ENCODE data around the gene CASTOR1. TPM values are rescaled to one million over a fixed set of nuclear protein-coding genes. Genes with fewer than 3 reads are reported as not detected.

Gene CASTOR1
- total and polyA plus RNA-seq, 2 donors (not counting 1 experiment from before 2014, with no cell fraction given): 2.7 to 5.0 TPM

GRCh38 chr22:30266445-30267381, 22.6 kb downstream of the CASTOR1 start, which contains the start of gene OSM:
OSM (minus strand) TSS chr22:30266851; CDS start chr22:30266799, 52 bp downstream.
- H3K4me3 ChIP-seq (replicated peaks in 1 of 4; ENCODE audit: control extremely low read depth in 1 of 4, insufficient read depth in 1 of 4, low read depth in 3 of 4, low read length in 4 of 4): no peak within 1 kb of the TSS
- H2AFZ ChIP-seq (ENCODE audit: low read length): no peak within 1 kb of the TSS
- H3K36me3 ChIP-seq (ENCODE audit: control insufficient read depth, insufficient read depth, low read length): no peaks in the 10 kb centered on the region
- TF ChIP-seq EZH2 (IDR thresholded peaks at IDR 0.05; ENCODE audit: low read length, missing control alignments): no peak
- TF ChIP-seq, protein P1, sequence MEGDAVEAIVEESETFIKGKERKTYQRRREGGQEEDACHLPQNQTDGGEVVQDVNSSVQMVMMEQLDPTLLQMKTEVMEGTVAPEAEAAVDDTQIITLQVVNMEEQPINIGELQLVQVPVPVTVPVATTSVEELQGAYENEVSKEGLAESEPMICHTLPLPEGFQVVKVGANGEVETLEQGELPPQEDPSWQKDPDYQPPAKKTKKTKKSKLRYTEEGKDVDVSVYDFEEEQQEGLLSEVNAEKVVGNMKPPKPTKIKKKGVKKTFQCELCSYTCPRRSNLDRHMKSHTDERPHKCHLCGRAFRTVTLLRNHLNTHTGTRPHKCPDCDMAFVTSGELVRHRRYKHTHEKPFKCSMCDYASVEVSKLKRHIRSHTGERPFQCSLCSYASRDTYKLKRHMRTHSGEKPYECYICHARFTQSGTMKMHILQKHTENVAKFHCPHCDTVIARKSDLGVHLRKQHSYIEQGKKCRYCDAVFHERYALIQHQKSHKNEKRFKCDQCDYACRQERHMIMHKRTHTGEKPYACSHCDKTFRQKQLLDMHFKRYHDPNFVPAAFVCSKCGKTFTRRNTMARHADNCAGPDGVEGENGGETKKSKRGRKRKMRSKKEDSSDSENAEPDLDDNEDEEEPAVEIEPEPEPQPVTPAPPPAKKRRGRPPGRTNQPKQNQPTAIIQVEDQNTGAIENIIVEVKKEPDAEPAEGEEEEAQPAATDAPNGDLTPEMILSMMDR (conservative IDR thresholded peaks at IDR 0.05 in 1 of 2, IDR thresholded peaks at IDR 0.05 in 1 of 2; ENCODE audit: low read depth in 1 of 2, low read length in 2 of 2): no peak
- H3K27ac ChIP-seq (ENCODE audit: insufficient read depth, low read length): no peak within 1 kb of the TSS
- no peaks in the 10 kb centered on the region for H3K27me3 ChIP-seq (ENCODE audit: control insufficient read depth, insufficient read depth, low read length)
- H3K4me2 ChIP-seq (ENCODE audit: extremely low read depth, insufficient read depth, low read length): no peak within 1 kb of the TSS
- no peak within 1 kb of the TSS for H3K9ac ChIP-seq (ENCODE audit: insufficient read depth, low read length)
- H3K9me3 ChIP-seq (ENCODE audit: control insufficient read depth, insufficient read depth, low read depth, low read length): no peaks in the 10 kb centered on the region
- no peaks in the 10 kb centered on the region for H4K20me1 ChIP-seq (ENCODE audit: control insufficient read depth, extremely low read depth, insufficient read depth, low read length)
- no peak for DNase-seq (ENCODE audit: low read depth in 2 of 2)
- no peaks in the 10 kb centered on the region for H3K79me2 ChIP-seq (ENCODE audit: control insufficient read depth, insufficient read depth, low read length)
- H3K4me1 ChIP-seq (ENCODE audit: control insufficient read depth, extremely low read depth, insufficient read depth, low read length): no peaks in the 10 kb centered on the region

- Histone ChIP-seq H3K36me3 (ENCODE audit: control insufficient read depth, insufficient read depth, low read length) (no peaks in the 10 kb centered on the region), H3K4me3 (replicated peaks in 1 of 4; ENCODE audit: control extremely low read depth in 1 of 4, insufficient read depth in 1 of 4, low read depth in 3 of 4, low read length in 4 of 4) (no peak overlapping the region), H2AFZ (ENCODE audit: low read length) (no peak overlapping the region), H3K79me2 (ENCODE audit: control insufficient read depth, insufficient read depth, low read length) (no peaks in the 10 kb centered on the region), H3K27me3 (ENCODE audit: control insufficient read depth, insufficient read depth, low read length) (no peaks in the 10 kb centered on the region), H3K27ac (ENCODE audit: insufficient read depth, low read length) (no peak overlapping the region), H3K9me3 (ENCODE audit: control insufficient read depth, insufficient read depth, low read depth, low read length) (no peaks in the 10 kb centered on the region), H3K4me2 (ENCODE audit: extremely low read depth, insufficient read depth, low read length) (no peak overlapping the region), H3K9ac (ENCODE audit: insufficient read depth, low read length) (no peak overlapping the region), H4K20me1 (ENCODE audit: control insufficient read depth, extremely low read depth, insufficient read depth, low read length) (no peaks in the 10 kb centered on the region), H3K4me1 (ENCODE audit: control insufficient read depth, extremely low read depth, insufficient read depth, low read length) (no peaks in the 10 kb centered on the region)
- no peak for DNase-seq (ENCODE audit: low read depth in 2 of 2)
- no peak for TF ChIP-seq EZH2 (IDR thresholded peaks at IDR 0.05; ENCODE audit: low read length, missing control alignments)
- TF ChIP-seq, protein P1 (conservative IDR thresholded peaks at IDR 0.05 in 1 of 2, IDR thresholded peaks at IDR 0.05 in 1 of 2; ENCODE audit: low read depth in 1 of 2, low read length in 2 of 2): no peak
These were observed 23.4 kb downstream of the CASTOR1 start for GRCh38 chr22:30265823-30266444.

GRCh38 chr22:30265131-30265720, 24.1 kb downstream of the CASTOR1 start:
- no peak overlapping the region for H3K27ac ChIP-seq (ENCODE audit: insufficient read depth, low read length)
- no peaks in the 10 kb centered on the region for H3K79me2 ChIP-seq (ENCODE audit: control insufficient read depth, insufficient read depth, low read length)
- no peaks in the 10 kb centered on the region for H4K20me1 ChIP-seq (ENCODE audit: control insufficient read depth, extremely low read depth, insufficient read depth, low read length)
- no peak overlapping the region for H3K4me3 ChIP-seq (replicated peaks in 1 of 4; ENCODE audit: control extremely low read depth in 1 of 4, insufficient read depth in 1 of 4, low read depth in 3 of 4, low read length in 4 of 4)
- no peak overlapping the region for H3K4me2 ChIP-seq (ENCODE audit: extremely low read depth, insufficient read depth, low read length)
- no peak for DNase-seq (ENCODE audit: low read depth in 2 of 2)
- H3K9me3 ChIP-seq (ENCODE audit: control insufficient read depth, insufficient read depth, low read depth, low read length): no peaks in the 10 kb centered on the region
- H3K36me3 ChIP-seq (ENCODE audit: control insufficient read depth, insufficient read depth, low read length): no peaks in the 10 kb centered on the region
- no peaks in the 10 kb centered on the region for H3K4me1 ChIP-seq (ENCODE audit: control insufficient read depth, extremely low read depth, insufficient read depth, low read length)
- no peaks in the 10 kb centered on the region for H3K27me3 ChIP-seq (ENCODE audit: control insufficient read depth, insufficient read depth, low read length)
- H3K9ac ChIP-seq (ENCODE audit: insufficient read depth, low read length): no peak overlapping the region
- no peak for TF ChIP-seq EZH2 (IDR thresholded peaks at IDR 0.05; ENCODE audit: low read length, missing control alignments)
- TF ChIP-seq, protein P1 (conservative IDR thresholded peaks at IDR 0.05 in 1 of 2, IDR thresholded peaks at IDR 0.05 in 1 of 2; ENCODE audit: low read depth in 1 of 2, low read length in 2 of 2): no peak
- no peak overlapping the region for H2AFZ ChIP-seq (ENCODE audit: low read length)

All from fibroblast of lung (primary cell).